Raji (cell line): ENCODE results near the gene GPR176.

Experiments
- POLR2A ChIP-seq: IDR thresholded peaks from 2 replicates; pipeline ENCODE4 v1.6.1; 2011; ENCODE audit warnings: low read depth, low read length, control low read depth; ENCODE audit not compliant: insufficient read depth

The GPR176 gene

DNA sequence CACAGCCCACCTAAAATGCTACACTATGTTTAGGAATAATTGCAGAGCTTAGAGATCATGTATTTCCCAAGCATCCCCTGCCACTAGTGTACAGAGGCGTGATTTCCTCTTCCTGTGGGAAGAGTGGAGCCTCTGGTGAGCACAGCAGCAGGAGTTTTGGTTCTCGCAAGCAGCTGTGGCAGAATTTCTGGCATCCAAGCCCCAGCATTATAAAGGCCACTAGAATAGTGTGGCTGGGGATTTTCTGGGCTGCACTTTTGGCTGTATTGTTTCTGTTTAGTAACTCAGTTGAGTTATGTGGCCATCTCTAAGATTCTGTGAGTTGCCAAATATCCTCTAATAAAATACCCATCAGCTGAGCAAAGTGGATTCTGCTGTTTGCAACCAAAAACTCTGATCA is 64.7 kb downstream of the GPR176 start:
- TF ChIP-seq POLR2A: no peak

DNA sequence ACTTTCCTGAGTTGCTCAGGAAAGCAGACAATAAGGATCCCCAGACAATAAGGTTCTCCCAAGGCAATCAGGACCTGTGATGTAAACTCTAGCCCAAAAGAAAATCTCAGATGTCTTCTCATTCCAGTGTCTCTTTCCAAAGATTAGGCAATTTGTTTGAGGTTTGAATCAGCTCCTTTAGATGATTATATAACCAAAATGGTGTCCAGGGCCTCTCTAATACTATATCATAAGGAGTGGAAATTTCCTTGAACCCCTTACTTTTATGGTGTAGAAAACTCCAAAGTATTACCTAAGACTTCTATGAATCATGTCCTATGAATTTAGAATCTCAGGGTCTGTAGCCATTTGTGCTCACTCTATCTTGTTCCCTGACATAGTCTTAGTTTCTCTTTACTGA is 65.9 kb downstream of the GPR176 start:
- no peak for TF ChIP-seq POLR2A

DNA sequence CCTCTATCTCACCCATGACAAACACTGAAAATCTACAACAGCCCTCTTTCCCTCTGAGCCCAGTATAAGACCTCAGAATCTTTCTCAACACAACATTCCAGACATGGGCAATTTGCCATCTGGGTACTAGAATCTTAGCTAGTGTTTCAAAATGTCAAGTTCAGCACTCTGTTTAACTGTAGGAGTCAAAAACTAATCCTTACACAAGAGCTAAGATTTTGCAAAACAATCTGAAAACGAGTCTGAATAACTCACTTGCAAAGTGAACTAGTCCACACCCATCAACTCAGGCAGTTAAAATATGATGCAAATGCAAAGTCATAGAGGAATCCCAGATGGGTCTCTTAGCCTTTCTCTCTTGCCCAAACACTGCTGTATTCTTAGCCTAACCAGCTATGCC is 67.8 kb downstream of the GPR176 start:
- no peak for TF ChIP-seq POLR2A

DNA sequence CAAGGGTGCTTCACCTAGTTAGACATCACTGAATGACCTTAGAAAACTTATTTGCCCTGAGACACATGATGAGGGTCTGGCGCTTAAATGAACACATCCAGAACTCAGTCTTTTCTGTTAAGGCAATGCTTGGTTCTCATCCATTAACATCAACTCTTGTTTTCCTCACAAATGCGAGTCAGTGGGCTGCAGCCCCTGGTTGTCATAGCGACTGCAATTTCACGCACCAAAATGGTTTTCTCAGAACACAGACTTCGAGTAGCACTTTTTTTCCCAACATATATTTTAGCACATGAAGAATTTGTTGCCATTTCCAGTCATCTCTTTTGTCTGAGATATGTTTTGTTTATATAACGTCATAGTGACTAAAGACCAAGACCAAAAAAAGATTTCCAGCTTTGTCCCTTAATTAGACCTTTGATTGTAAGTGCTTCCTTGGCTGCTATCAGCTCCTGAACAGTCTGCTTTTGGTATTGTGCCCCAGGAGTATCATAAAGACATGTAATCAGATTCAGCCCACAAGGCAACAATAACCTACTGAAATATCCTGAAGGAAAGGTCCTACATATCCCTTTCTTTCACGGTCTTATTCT is 68.5 kb downstream of the GPR176 start:
- TF ChIP-seq POLR2A: no peak

DNA sequence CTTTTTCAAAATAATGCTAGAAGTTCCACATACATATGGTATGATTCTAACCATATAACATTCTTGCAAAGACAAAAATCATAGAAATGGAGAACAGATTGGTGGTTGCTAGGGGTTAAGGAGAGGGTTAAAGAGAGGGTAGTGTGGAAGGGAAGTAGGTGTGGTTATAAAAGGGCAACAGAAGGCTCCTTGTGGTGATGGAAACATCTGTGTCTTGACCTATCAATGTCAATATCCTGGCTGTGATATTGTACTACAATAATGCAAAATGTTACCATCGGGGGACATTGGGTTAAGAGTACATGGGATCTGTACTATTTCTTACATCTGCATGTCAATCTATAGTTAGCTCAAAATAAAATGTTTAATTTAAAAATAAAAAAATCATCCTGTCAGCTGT is 69.6 kb downstream of the GPR176 start:
- no peak for TF ChIP-seq POLR2A

DNA sequence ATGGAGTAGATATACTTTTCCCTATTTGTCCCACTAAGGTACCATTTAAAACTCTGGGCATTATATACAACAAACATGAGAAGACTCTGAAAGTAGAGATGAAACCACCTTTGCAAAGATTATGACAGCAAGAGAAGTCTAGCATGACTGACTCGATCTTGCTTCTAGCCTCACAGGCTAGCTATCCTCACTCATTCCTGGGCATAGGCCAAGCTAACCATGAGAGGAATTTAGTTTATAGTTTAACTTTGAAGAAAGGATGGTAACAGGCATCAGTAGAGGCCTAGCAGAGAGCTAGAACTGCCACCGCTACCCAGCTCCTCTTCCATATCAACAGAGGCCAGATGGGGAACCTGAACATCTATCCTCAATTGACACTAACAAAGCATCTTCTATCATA is 74.0 kb downstream of the GPR176 start:
- no peak for TF ChIP-seq POLR2A

DNA sequence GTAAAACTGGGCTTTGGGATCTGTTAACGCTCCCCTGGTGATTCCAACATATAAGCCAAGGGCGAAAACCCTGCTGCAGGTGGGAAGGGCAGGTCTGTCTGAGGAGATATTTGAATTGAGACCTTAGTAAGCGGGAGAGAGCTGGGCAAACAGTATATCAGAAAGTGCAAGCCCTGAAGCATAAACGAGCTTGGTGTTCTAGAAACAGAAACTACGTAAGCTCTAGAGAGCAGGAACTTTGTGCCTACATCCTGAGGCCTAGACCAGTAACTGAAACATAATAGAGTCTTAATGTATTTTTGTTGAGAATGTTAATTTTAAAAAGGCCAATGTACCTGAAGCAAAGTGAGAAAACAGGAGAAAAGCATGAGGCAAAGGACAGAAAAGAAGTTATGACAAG is 74.5 kb downstream of the GPR176 start:
- no peak for TF ChIP-seq POLR2A

DNA sequence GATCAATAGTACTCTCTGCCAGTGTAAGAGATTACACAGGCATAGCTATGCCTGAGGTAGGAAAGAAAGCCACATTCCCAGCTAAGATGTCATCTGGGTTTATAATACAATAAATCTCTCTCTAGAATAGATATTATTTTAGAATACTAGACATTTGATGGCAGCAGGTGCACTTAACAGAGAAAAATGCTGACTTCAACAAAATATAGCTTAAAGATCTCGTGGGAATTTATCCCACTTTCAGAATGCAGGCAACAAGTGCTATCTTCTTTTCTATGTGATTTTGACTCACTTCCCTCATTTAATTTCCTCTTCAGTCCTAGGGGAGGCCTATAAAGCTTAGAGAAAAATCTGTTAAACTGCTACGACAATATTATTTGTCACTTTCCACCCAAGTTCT is 76.5 kb downstream of the GPR176 start:
- TF ChIP-seq POLR2A: no peak

DNA sequence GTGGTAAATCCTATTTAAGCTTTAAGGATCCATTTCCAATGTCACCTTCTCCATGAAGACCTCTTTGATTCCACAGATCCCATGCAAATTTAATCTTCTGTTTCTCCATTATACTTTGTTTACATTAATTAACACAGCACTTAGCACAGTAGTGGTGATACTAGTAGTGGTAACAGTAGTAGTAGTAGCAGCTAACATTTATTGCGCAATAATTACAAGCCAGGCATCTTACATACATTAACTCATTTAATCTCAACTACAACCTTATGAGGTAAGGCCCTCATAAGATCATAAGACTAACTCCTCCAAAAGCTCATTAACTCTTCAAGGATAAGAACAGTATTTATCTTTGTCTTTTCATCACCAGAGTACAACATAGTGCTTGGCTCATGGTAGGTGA is 82.6 kb downstream of the GPR176 start:
- no peak for TF ChIP-seq POLR2A

DNA sequence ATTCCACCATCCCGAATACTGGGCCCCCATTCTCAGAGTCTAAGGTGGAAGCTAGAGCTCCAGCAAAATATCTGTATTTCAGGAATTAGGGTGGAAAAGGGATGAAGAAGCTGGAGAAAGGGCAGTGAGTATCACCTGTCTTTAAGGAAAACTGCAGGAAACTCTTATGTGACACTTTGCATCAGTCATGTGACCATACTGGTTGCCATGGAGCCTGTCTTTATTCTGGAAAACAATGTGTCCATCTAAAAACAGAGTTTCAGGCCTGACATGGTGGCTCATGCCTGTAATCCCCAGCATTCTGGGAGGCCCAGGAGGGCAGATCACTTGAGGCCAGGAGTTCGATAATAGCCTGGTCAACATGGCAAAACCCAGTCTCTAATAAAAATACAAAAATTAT is 84.5 kb downstream of the GPR176 start:
- TF ChIP-seq POLR2A: no peak

DNA sequence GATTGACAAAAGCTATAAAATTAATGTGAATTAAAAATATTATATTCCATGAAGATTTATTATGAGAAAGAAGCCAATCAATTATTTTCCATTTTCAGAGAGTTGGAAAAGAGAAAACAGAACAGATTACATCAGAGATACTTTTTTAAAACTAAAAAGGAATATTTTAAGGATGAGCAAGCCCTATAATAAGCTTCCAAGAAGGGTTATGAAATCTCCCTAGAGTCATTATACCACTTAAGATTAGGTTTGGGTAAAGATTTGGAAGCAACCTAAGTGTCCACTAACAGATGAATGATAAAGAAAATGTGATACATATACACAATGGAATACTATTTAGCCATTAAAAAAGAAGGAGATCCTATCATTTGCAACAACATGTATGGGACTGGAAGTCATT is 85.8 kb downstream of the GPR176 start:
- TF ChIP-seq POLR2A: no peak

DNA sequence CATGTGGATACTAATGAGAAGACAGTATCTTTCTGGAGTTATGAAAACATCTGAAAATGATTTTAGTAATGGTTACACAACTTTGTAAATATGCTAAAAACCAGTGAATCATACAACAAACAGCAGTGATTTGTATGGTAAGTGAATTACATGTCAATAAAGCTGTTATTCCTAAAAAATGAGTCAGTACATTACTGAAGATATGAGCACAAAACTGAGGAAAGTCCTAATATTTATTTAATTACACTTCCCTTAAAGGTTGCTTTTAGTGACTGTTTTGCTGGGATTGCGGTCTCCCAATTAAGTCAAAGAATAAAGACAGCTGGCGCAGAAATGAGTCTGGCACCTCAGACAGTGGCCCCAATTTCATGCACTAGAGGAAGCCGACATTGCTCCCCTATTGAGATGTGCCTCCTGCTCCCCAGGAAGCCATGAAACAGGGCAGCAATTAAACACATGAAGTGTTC is 86.5 kb downstream of the GPR176 start:
- TF ChIP-seq POLR2A: no peak

DNA sequence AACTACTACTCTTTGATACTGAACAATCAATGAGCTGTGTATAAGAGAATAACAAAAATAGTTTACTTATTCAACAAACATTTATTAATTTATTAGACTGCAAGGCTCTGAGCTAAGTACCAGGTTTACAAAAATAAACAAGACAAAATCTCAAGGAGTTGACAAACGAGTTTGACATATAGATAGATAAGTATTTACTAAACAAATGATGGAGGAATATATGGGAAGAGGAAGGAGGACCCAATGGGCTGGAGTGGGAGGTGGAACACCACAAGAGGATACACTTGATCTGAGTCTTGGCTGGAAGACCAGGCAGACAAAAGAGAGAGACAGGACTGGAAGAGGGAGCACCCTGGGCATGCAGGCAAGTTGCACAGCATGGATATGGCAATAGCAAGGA is 89.9 kb downstream of the GPR176 start:
- TF ChIP-seq POLR2A: no peak

DNA sequence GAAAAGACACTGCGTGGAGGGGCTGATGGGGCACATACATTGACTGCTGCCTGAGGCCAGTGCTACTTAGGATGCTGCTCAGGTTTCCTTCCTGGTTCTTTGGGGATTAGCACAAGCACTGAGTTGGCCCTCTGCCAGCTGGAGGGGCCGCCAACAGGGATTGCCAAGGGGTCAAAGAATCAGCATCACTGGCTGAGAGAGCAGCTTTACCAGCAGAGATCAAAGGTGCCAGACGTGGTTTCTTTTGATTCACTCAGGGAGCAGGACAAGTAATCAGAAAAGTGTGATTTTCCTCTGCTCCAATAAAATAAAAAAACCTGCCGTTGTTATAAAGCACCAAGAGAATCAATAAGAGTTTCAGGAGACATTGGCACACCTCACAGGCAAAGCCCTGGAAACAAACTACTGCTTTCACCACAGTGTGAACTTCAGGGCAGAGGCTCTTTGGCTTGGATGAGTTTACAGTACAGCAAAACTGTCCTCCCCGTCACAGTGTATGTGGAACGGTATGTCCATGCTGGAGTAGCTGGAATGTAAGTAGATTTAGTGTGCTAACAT is 91.6 kb downstream of the GPR176 start:
- no peak for TF ChIP-seq POLR2A

DNA sequence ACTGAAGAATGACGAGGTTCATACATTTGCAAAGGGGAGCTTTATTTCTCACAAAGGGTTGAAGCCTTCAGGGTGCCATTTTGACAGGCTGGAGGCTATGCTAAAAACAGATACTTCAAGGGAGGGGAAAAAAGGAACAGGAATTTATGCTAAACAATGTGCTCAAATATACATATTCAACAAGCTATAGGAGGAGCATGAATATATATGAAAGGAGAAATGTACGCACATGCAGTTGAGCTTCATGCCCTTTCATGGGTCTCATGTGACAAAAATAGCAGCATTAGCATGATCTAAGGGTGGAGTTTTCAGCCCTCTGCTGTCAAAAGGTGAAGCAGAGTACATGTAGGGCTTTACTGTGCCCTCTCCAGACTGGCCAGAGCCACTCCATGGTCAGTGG is 93.1 kb downstream of the GPR176 start:
- TF ChIP-seq POLR2A: no peak

DNA sequence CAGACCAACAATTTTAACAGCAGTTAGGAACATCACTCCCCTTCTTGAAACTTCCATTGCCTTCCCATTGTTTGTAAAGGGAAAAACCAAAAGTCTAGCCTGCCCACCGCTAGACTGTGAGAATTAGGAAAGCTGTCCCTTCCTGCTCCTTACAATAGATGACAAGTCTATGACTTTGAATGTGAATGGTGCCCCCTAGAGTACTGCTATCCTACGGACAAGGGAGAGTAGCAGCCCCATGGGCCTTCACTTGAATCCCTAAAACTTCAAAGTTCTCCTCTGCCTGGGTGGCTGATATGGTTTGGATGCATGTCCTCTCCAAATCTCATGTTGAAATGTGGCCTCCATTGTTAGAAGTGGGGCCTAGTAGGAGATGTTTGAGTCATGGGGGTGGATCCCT is 96.4 kb downstream of the GPR176 start:
- TF ChIP-seq POLR2A: no peak

DNA sequence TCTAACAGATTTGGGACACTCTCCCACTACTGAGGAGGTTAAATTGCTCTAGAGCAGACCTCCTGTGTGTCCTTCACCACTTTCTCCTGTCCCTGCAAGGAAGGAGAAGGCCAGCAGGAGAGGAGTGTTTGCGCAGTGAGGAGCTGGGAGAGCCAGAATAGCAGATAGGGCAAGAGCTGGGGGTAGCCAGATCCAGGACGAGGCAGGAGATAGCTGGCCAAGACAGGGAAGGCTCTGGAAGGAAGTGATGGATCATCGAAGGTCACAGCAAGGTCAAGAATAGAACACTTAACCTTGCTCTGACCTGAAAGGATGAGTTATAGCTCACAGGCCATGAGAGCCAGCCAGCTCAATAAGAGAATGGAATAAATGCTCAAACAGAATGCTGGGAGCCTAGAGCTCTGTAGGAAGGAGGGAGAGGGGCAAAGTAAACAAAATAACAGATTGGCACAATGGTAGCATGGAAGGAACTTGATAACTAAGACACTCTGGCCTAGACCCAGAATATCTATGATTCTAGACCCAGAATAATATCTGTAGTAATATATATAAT is 99.9 kb downstream of the GPR176 start:
- TF ChIP-seq POLR2A: no peak
